HepG2 (cell line): ENCODE measurements around the gene BRD3.

Experiments
- BRD4 ChIP-seq: sonication (generic); formaldehyde crosslinking; IDR thresholded peaks from 2 replicates; pipeline ENCODE4 v1.4.0; 2020; ENCODE audit warnings: missing genetic modification reagents
- CHD2 ChIP-seq: IDR thresholded peaks from 2 replicates; pipeline ENCODE4 v1.6.1; 2011; ENCODE audit warnings: low read depth, low read length, improper control_type of control experiment
- EP300 ChIP-seq, 3 experiments: sonication (generic) in 1 of 3; formaldehyde crosslinking in 1 of 3; IDR thresholded peaks; 2 replicates each; pipeline versions ENCODE4 v1.5.1 to v1.6.1; 2011 to 2020; ENCODE audit warnings: low read depth in 2 of 3, low read length in 2 of 3, borderline replicate concordance in 1 of 3, improper control_type of control experiment in 1 of 3, mild to moderate bottlenecking in 1 of 3, missing genetic modification reagents in 1 of 3, moderate library complexity in 1 of 3
- EZH2 ChIP-seq: conservative IDR thresholded peaks from 2 replicates; pipeline ENCODE4 v1.6.1; 2012; ENCODE audit warnings: mild to moderate bottlenecking, low read depth, low read length, moderate library complexity
- MTA1 ChIP-seq: sonication (generic); formaldehyde crosslinking; IDR thresholded peaks from 2 replicates; pipeline ENCODE4 v1.4.0; 2020; ENCODE audit warnings: missing genetic modification reagents, mild to moderate bottlenecking, borderline replicate concordance
- SIN3A ChIP-seq: IDR thresholded peaks from 2 replicates; pipeline ENCODE4 v1.6.1; 2011; ENCODE audit warnings: low read depth, mild to moderate bottlenecking, control low read depth, low read length, borderline replicate concordance
- TAF1 ChIP-seq: sonication (generic); formaldehyde crosslinking; IDR thresholded peaks from 2 replicates; pipeline ENCODE4 v1.4.0; 2020; ENCODE audit warnings: missing genetic modification reagents
- USF2 ChIP-seq, 2 experiments: sonication (generic) in 1 of 2; formaldehyde crosslinking in 1 of 2; IDR thresholded peaks; 2 replicates each; pipeline versions ENCODE4 v1.5.1 to v1.6.1; 2011 to 2020; ENCODE audit warnings: borderline replicate concordance in 1 of 2, low read depth in 1 of 2, low read length in 1 of 2, mild to moderate bottlenecking in 1 of 2, missing genetic modification reagents in 1 of 2, moderate library complexity in 1 of 2
- ZNF232 ChIP-seq: sonication (generic); formaldehyde crosslinking; IDR thresholded peaks from 2 replicates; pipeline ENCODE4 v1.4.0; 2020; ENCODE audit warnings: missing genetic modification reagents, borderline replicate concordance
- ZNF660 ChIP-seq: sonication (generic); formaldehyde crosslinking; IDR thresholded peaks from 2 replicates; pipeline ENCODE4 v1.5.1; 2020; ENCODE audit warnings: mild to moderate bottlenecking, low read depth, missing genetic modification reagents, borderline replicate concordance
- TF ChIP-seq, protein P1 (sequence below): sonication (generic); formaldehyde crosslinking; IDR thresholded peaks from 2 replicates; pipeline ENCODE4 v1.5.0; 2020; ENCODE audit warnings: mild to moderate bottlenecking, missing genetic modification reagents, moderate library complexity

DNA sequence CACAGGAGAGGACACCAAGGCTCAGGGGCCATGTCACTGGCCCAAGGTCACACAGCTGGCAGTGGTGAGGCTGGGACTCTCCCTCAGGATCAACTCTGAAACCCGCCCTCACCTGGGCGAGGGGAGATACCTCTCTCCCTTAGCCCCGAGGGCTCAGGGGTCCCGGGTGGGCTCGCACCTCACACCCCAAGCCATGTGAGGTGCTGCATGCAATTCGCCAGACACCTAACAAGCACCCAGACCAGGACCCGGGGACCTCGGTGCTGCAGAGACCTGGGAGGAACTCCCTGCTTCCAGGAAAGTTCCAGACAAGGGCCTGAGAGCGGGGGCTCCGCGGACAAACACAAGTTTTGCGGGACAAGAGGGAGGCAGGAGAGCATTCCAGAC, 19.3 kb downstream of the BRD3 start:
- TF ChIP-seq ZNF232 (CRISPR knock-in tag) (no peak), ZNF660 (CRISPR knock-in tag) (no peak), EP300 (IDR thresholded peaks at IDR 0.05; ENCODE audit: low read depth in 2 of 2, low read length in 2 of 2) (no peak), EP300 (CRISPR knock-in tag; IDR thresholded peaks at IDR 0.05; ENCODE audit: borderline replicate concordance) (no peak), MTA1 (CRISPR knock-in tag) (no peak), CHD2 (no peak), TAF1 (CRISPR knock-in tag) (no peak), EZH2 (no peak), SIN3A (no peak), BRD4 (CRISPR knock-in tag) (no peak), USF2 (IDR thresholded peaks at IDR 0.05; ENCODE audit: low read depth, low read length) (no peak), USF2 (CRISPR knock-in tag; IDR thresholded peaks at IDR 0.05; ENCODE audit: borderline replicate concordance) (no peak)
- TF ChIP-seq, protein P1, sequence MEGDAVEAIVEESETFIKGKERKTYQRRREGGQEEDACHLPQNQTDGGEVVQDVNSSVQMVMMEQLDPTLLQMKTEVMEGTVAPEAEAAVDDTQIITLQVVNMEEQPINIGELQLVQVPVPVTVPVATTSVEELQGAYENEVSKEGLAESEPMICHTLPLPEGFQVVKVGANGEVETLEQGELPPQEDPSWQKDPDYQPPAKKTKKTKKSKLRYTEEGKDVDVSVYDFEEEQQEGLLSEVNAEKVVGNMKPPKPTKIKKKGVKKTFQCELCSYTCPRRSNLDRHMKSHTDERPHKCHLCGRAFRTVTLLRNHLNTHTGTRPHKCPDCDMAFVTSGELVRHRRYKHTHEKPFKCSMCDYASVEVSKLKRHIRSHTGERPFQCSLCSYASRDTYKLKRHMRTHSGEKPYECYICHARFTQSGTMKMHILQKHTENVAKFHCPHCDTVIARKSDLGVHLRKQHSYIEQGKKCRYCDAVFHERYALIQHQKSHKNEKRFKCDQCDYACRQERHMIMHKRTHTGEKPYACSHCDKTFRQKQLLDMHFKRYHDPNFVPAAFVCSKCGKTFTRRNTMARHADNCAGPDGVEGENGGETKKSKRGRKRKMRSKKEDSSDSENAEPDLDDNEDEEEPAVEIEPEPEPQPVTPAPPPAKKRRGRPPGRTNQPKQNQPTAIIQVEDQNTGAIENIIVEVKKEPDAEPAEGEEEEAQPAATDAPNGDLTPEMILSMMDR (CRISPR knock-in tag), result no peak
